PC-9 (cell line): ENCODE results near the gene MDM4. TPM values are rescaled to one million over a fixed set of nuclear protein-coding genes. Genes with fewer than 3 reads are reported as not detected.

Experiments
- BruUV-seq: library from RNA; stranded (reverse); fragments of 400-500 nt; replicated peaks from 2 replicates; lab custom pipeline; 2021; lab: Mats Ljungman, UMichigan
- CTCF ChIA-PET: fragments of 300-600 bp; sonication (Branson Sonifier 250); formaldehyde crosslinking; loops from one replicate; lab custom pipeline; 2022; ENCODE audit warnings: antibody characterized with exemption; lab: Charles Lee
- POLR2A ChIA-PET: fragments of 300-600 bp; sonication (Branson Sonifier 250); formaldehyde crosslinking; loops from one replicate; lab custom pipeline; 2022; ENCODE audit warnings: antibody characterized with exemption; ENCODE audit not compliant: unreplicated experiment; lab: Charles Lee
- DNase-seq, 2 experiments: peaks; one replicate each; pipeline versions ENCODE4 v3.0.0 to v3.0.0-alpha.2; 2015 to 2022; ENCODE audit warnings: mixed read lengths in 1 of 2
- H2AFZ ChIP-seq: fragments of 200-600 bp; sonication (generic); 2 replicates; pipeline ENCODE4 v1.8.1; 2017; ENCODE audit warnings: antibody characterized with exemption
- H3F3A ChIP-seq: fragments of 200-600 bp; sonication (generic); 2 replicates; pipeline ENCODE4 v1.8.1; 2017; ENCODE audit warnings: antibody characterized with exemption, mild to moderate bottlenecking, low read depth; ENCODE audit not compliant: insufficient read depth
- H3K27ac ChIP-seq: fragments of 200-600 bp; sonication (generic); 2 replicates; pipeline ENCODE4 v1.6.1; 2016; ENCODE audit warnings: mixed run types
- H3K27me3 ChIP-seq: fragments of 200-600 bp; sonication (generic); 2 replicates; pipeline ENCODE4 v1.6.1; 2016; ENCODE audit warnings: low read depth, mixed run types; ENCODE audit not compliant: insufficient read depth
- H3K36me3 ChIP-seq: fragments of 200-600 bp; sonication (generic); 2 replicates; pipeline ENCODE4 v1.6.1; 2016; ENCODE audit warnings: low read depth, mixed run types
- H3K4me1 ChIP-seq: fragments of 200-600 bp; sonication (generic); replicated peaks from 2 replicates; pipeline ENCODE4 v1.6.1; 2016; ENCODE audit warnings: mixed run types; ENCODE audit not compliant: insufficient read depth
- H3K4me2 ChIP-seq: fragments of 200-600 bp; sonication (generic); 2 replicates; pipeline ENCODE4 v1.6.1; 2017; ENCODE audit warnings: mixed run types
- H3K4me3 ChIP-seq: fragments of 200-600 bp; sonication (generic); 2 replicates; pipeline ENCODE4 v1.6.1; 2016; ENCODE audit warnings: mixed run types
- H3K79me2 ChIP-seq: fragments of 200-600 bp; sonication (generic); 2 replicates; pipeline ENCODE4 v1.6.1; 2017; ENCODE audit warnings: low read depth, mixed run types
- H3K9me2 ChIP-seq: fragments of 200-600 bp; sonication (generic); 2 replicates; pipeline ENCODE4 v1.8.1; 2017; ENCODE audit warnings: mild to moderate bottlenecking; ENCODE audit not compliant: insufficient read depth
- H3K9me3 ChIP-seq: fragments of 200-600 bp; sonication (generic); 2 replicates; pipeline ENCODE4 v1.8.1; 2016; ENCODE audit warnings: low read depth; ENCODE audit not compliant: insufficient read depth
- H4K20me1 ChIP-seq: fragments of 200-600 bp; sonication (generic); 2 replicates; pipeline ENCODE4 v1.8.1; 2017; ENCODE audit not compliant: insufficient read depth
- EZH2 ChIP-seq: fragments of 200-600 bp; sonication (generic); IDR thresholded peaks from 2 replicates; pipeline ENCODE4 v1.8.0; 2017; ENCODE audit warnings: antibody characterized with exemption, low read depth
- intact Hi-C: fragments of 100-400 bp; cut with micrococcal nuclease; formaldehyde crosslinking; loops from one replicate; pipeline ENCODE4 v1.10.0; 2022; ENCODE audit not compliant: unreplicated experiment
- total RNA-seq: library from RNA; stranded (reverse); gene quantifications from 2 replicates; pipeline ENCODE4 v1.2.3, GENCODE V29; 2021
- TF ChIP-seq, protein P1 (sequence below): fragments of 200-600 bp; sonication (generic); conservative IDR thresholded peaks from 2 replicates; pipeline ENCODE4 v1.6.1; 2017; ENCODE audit warnings: mixed run types, antibody characterized with exemption, mild to moderate bottlenecking, moderate library complexity

MDM4 gene
- total RNA-seq, 1 experiment from 2014 or later: 69.2 TPM

DNA sequence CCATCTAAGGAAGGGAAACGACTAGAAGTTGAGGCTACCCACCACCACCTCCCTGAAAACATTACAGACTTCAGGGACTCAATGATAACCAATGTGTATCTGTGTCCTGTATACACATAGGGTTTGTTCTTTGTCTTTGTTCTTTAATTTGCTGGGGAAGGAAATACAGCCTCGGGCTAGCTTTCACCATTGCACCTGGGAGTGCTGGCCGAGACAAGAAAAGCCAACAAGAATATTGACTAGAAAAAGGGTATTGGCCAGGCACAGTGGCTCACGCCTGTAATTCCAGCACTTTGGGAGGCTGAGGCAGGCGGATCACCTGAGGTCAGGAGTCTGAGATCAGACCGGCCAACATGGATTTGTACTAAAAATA is 50.4 kb downstream of the MDM4 start:
- BruUV-seq: no TSS peak
- intact Hi-C loops: loop anchor here (5.0 to 10.0 kb wide), 2 partner anchors 116 to 368 kb away; no protein-coding TSS in a partner anchor
- Histone ChIP-seq H3K4me3 (no peak overlapping the region), H2AFZ (no peak overlapping the region), H3K36me3 (no peaks in the 10 kb centered on the region), H3K4me2 (no peak overlapping the region), H3K27ac (no peak overlapping the region), H3K79me2 (no peaks in the 10 kb centered on the region), H4K20me1 (no peaks in the 10 kb centered on the region), H3K4me1 (peaks cover 23% of the 10 kb centered on the region), H3F3A (peaks cover 24% of the 10 kb centered on the region), H3K9me2 (no peaks in the 10 kb centered on the region), H3K27me3 (no peaks in the 10 kb centered on the region), H3K9me3 (peaks cover 9% of the 10 kb centered on the region; the same call in 1 of the 2 replicates)
- CTCF ChIA-PET: interaction anchor here (1.3 to 2.5 kb wide), 3 partner anchors 142 to 241 kb away, joined by 4 to 42 read pairs (median 17); no protein-coding TSS in a partner anchor
- POLR2A ChIA-PET: interaction anchor here (0.8 kb wide), 1 partner anchor 100 kb away, joined by 6 read pairs; no protein-coding TSS in a partner anchor
- no peak for DNase-seq
- no peak for TF ChIP-seq EZH2
- TF ChIP-seq, protein P1, sequence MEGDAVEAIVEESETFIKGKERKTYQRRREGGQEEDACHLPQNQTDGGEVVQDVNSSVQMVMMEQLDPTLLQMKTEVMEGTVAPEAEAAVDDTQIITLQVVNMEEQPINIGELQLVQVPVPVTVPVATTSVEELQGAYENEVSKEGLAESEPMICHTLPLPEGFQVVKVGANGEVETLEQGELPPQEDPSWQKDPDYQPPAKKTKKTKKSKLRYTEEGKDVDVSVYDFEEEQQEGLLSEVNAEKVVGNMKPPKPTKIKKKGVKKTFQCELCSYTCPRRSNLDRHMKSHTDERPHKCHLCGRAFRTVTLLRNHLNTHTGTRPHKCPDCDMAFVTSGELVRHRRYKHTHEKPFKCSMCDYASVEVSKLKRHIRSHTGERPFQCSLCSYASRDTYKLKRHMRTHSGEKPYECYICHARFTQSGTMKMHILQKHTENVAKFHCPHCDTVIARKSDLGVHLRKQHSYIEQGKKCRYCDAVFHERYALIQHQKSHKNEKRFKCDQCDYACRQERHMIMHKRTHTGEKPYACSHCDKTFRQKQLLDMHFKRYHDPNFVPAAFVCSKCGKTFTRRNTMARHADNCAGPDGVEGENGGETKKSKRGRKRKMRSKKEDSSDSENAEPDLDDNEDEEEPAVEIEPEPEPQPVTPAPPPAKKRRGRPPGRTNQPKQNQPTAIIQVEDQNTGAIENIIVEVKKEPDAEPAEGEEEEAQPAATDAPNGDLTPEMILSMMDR: no peak

DNA sequence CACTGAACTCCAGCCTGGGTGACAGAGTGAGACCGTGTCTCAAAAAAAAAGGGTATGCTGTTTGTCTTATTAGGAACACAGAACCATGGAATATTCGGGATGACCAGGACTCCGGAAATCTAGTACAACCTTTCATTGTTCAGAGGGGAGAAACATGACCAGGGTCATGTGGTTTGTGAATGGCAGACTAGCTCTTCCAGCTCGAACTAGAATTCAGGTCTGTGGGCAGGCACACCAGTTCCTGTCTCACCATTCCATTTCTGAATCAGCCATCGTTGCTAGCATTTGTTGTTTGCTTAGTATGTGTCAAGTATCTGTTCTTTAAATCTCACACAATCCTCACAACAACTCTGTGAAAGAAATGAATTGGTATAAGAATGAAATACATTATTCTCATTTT is 50.9 kb downstream of the MDM4 start:
- H3K4me1 ChIP-seq: peaks cover 23% of the 10 kb centered on the region
- no peaks in the 10 kb centered on the region for H3K27me3 ChIP-seq
- DNase-seq: no peak
- TF ChIP-seq, protein P1: no peak
- TF ChIP-seq EZH2: no peak
- H4K20me1 ChIP-seq: no peaks in the 10 kb centered on the region
- H3K27ac ChIP-seq: no peak overlapping the region
- peaks cover 9% of the 10 kb centered on the region; the same call in 1 of the 2 replicates for H3K9me3 ChIP-seq
- POLR2A ChIA-PET: interaction anchor here (0.6 to 0.8 kb wide), 2 partner anchors 64 to 99 kb away, joined by 4 to 6 read pairs; no protein-coding TSS in a partner anchor
- no TSS peak for BruUV-seq
- no peaks in the 10 kb centered on the region for H3K9me2 ChIP-seq
- intact Hi-C loops: loop anchor here (5.0 to 10.0 kb wide), 2 partner anchors 115 to 368 kb away; no protein-coding TSS in a partner anchor
- H3K4me2 ChIP-seq: no peak overlapping the region
- H3F3A ChIP-seq: peaks cover 28% of the 10 kb centered on the region
- no peaks in the 10 kb centered on the region for H3K36me3 ChIP-seq
- no peak overlapping the region for H2AFZ ChIP-seq
- no peak overlapping the region for H3K4me3 ChIP-seq
- CTCF ChIA-PET: interaction anchor here (2.5 kb wide), 1 partner anchor 197 kb away, joined by 17 read pairs; no protein-coding TSS in a partner anchor
- no peaks in the 10 kb centered on the region for H3K79me2 ChIP-seq

DNA sequence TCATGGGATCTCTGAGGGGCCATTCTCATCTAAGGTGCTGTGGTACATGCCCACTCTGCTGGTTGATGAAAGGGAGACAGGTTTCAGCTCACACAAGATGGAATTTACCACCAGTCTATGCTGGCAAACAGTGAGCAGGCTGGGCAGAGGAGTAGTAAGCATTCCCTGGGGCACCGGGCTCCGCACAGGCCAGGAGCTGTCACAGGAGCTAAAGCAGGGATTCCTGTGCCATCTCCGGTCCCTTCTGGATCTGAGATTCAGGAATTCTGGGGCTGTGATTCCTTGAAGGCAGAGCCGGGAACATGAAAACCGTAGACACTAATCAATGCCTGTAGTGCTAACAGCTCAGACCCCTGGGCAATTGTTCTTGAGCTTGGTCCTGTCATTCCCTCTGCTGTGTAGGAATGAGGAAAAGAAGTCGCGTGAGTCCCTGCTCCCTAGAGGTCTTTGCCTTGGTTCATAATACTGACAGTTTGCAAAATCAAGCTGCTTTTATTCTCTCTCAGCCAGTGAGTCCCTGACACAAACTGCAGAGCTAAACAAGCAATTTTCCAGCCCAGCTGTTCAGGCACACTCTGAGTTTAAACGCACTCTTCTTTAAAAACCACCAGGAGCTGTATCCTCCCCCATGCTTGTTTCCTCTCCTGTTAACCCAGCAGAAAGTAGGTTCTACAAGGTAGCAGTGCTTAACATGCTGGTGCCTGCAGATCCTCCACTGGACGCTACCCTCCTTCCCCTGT is 52.5 kb downstream of the MDM4 start:
- peaks cover 38% of the 10 kb centered on the region for H3F3A ChIP-seq
- H3K27me3 ChIP-seq: no peaks in the 10 kb centered on the region
- no peak overlapping the region for H3K4me3 ChIP-seq
- H4K20me1 ChIP-seq: no peaks in the 10 kb centered on the region
- H3K27ac ChIP-seq: no peak overlapping the region
- H3K4me1 ChIP-seq: peaks cover 37% of the 10 kb centered on the region
- H3K79me2 ChIP-seq: no peaks in the 10 kb centered on the region
- ChIA-PET CTCF (interaction anchor here (1.1 kb wide), 1 partner anchor 20 kb away, joined by 3 read pairs; no protein-coding TSS in a partner anchor), POLR2A (no interaction called here)
- no peak overlapping the region for H2AFZ ChIP-seq
- peaks cover 9% of the 10 kb centered on the region; the same call in 1 of the 2 replicates for H3K9me3 ChIP-seq
- no peak for DNase-seq
- H3K9me2 ChIP-seq: no peaks in the 10 kb centered on the region
- no peak overlapping the region for H3K4me2 ChIP-seq
- no peaks in the 10 kb centered on the region for H3K36me3 ChIP-seq
- BruUV-seq: no TSS peak
- intact Hi-C loops: loop anchor here (5.0 to 10.0 kb wide), 2 partner anchors 114 to 366 kb away; no protein-coding TSS in a partner anchor
- no peak for TF ChIP-seq EZH2
- TF ChIP-seq, protein P1: no peak
